K562 (cell line): ENCODE measurements around the gene CTXND1. TPM values are rescaled to one million over a fixed set of nuclear protein-coding genes. Genes with fewer than 3 reads are reported as not detected.

Experiments used
- ATAC-seq: fragments of 200-7000 bp; cut with Tn5 transposase; 3 replicates; pipeline ENCODE4 v1.9.1; 2020; ENCODE audit warnings: moderate library complexity
- BruUV-seq: library from RNA; stranded (reverse); fragments of 400-500 nt; replicated peaks from 2 replicates; lab custom pipeline; 2021; lab: Mats Ljungman, UMichigan
- CTCF ChIA-PET: fragments of 300-600 bp; formaldehyde crosslinking; extraction: SDS; loops from one replicate; lab custom pipeline; 2021; ENCODE audit warnings: low intra/inter-chr PET ratio; lab: Yijun Ruan, JAX
- POLR2A ChIA-PET: fragments of 300-600, 350-650 bp; sonication (Branson Sonifier 250); formaldehyde crosslinking; extraction: SDS; loops from one replicate; lab custom pipeline; 2021; ENCODE audit warnings: antibody characterized with exemption, inconsistent platforms; lab: Yijun Ruan, JAX
- DNase-seq, 4 experiments: peaks; one replicate each; pipeline versions ENCODE4 v3.0.0 to v3.0.0-alpha.2; 2011 to 2018; ENCODE audit warnings: low spot score in 3 of 4, mixed read lengths in 3 of 4; ENCODE audit errors: extremely low read depth in 1 of 4
- FAIRE-seq: peaks from 2 replicates; lab custom pipeline; 2011; peaks lifted over from hg19 to GRCh38; lab: Jason Lieb, UNC
- H2AFZ ChIP-seq: 2 replicates; pipeline ENCODE4 v1.6.0; 2011; ENCODE audit warnings: low read depth, low read length, control low read depth, inconsistent platforms
- H3K27ac ChIP-seq: fragments of 200-600 bp; 3 replicates; pipeline ENCODE4 v1.8.0; 2011; ENCODE audit warnings: low read depth, mild to moderate bottlenecking, control low read depth, inconsistent platforms, low read length, moderate library complexity, mixed read lengths; ENCODE audit errors: extremely low read depth
- H3K27me3 ChIP-seq, 2 experiments: fragments of 300-600 bp in 1 of 2; 2 replicates in 1 of 2; 3 replicates in 1 of 2; pipeline versions ENCODE4 v1.6.0 to v1.8.0; 2011; ENCODE audit warnings: inconsistent platforms in 2 of 2, low read length in 2 of 2, mild to moderate bottlenecking in 1 of 2, mixed read lengths in 1 of 2, moderate library complexity in 1 of 2; ENCODE audit not compliant: control insufficient read depth in 2 of 2, insufficient read depth in 2 of 2
- H3K36me3 ChIP-seq: fragments of 300-600 bp; 3 replicates; pipeline ENCODE4 v1.8.0; 2011; ENCODE audit warnings: mild to moderate bottlenecking, low read length, inconsistent platforms; ENCODE audit not compliant: control insufficient read depth, insufficient read depth
- H3K4me1 ChIP-seq, 2 experiments: fragments of 200-600 bp in 1 of 2; replicated peaks in 1 of 2; 2 replicates in 1 of 2; 3 replicates in 1 of 2; pipeline versions ENCODE4 v1.5.1 to v1.8.0; 2011; ENCODE audit warnings: inconsistent platforms in 2 of 2, low read length in 2 of 2, mild to moderate bottlenecking in 1 of 2, mixed read lengths in 1 of 2, moderate library complexity in 1 of 2; ENCODE audit not compliant: control insufficient read depth in 2 of 2, insufficient read depth in 2 of 2
- H3K4me2 ChIP-seq: 2 replicates; pipeline ENCODE4 v1.6.1; 2011; ENCODE audit warnings: low read length, control low read depth, inconsistent platforms, mixed read lengths; ENCODE audit not compliant: insufficient read depth
- H3K4me3 ChIP-seq: fragments of 200-600 bp; sonication (generic), shearing (Covaris generic); 2 replicates; pipeline ENCODE4 v1.5.1; 2016; ENCODE audit warnings: control low read depth, inconsistent platforms
- H3K79me2 ChIP-seq: fragments of 200-600 bp; 3 replicates; pipeline ENCODE4 v1.8.0; 2011; ENCODE audit warnings: low read length, inconsistent platforms; ENCODE audit not compliant: control insufficient read depth, insufficient read depth
- H3K9ac ChIP-seq, 2 experiments: 2 replicates each; pipeline versions ENCODE4 v1.6.0 to v1.6.1; 2011; ENCODE audit warnings: low read depth in 2 of 2, low read length in 2 of 2, control low read depth in 1 of 2, inconsistent platforms in 1 of 2, mild to moderate bottlenecking in 1 of 2, mixed read lengths in 1 of 2; ENCODE audit not compliant: insufficient read depth in 1 of 2
- H3K9me1 ChIP-seq: one replicate; pipeline ENCODE4 v1.6.0; 2011; ENCODE audit warnings: inconsistent platforms, mild to moderate bottlenecking, low read length, moderate library complexity; ENCODE audit not compliant: control insufficient read depth, insufficient read depth
- H3K9me3 ChIP-seq: replicated peaks from 2 replicates; pipeline ENCODE4 v1.5.1; 2011; ENCODE audit warnings: low read depth, low read length, inconsistent platforms; ENCODE audit not compliant: control insufficient read depth, insufficient read depth
- H4K20me1 ChIP-seq: replicated peaks from 2 replicates; pipeline ENCODE4 v1.6.1; 2011; ENCODE audit warnings: low read length, inconsistent platforms, mixed read lengths; ENCODE audit not compliant: control insufficient read depth, insufficient read depth
- FIP1L1 ChIP-seq: fragments of 200-400 bp; formaldehyde crosslinking; IDR thresholded peaks from 2 replicates; pipeline ENCODE4 v1.6.1; 2018; ENCODE audit warnings: mild to moderate bottlenecking, low read depth, low read length; ENCODE audit not compliant: poor library complexity, severe bottlenecking
- ZNF232 ChIP-seq: sonication (generic); formaldehyde crosslinking; IDR thresholded peaks from 2 replicates; pipeline ENCODE4 v1.8.0; 2022; ENCODE audit warnings: mild to moderate bottlenecking, missing genetic modification reagents
- WGBS: fragments of 100-300 bp; shearing (Covaris generic); methylation state at CpG from one replicate; pipeline ENCODE4 v1.1.6; 2016; ENCODE audit warnings: low coverage, mixed read lengths; ENCODE audit not compliant: insufficient coverage; ENCODE audit errors: missing lambda C conversion rate; 5-methylcytosine and 5-hydroxymethylcytosine counted together
- in situ Hi-C: fragments of 300-500 bp; cut with MboI; formaldehyde crosslinking; loops from 4 replicates; pipeline ENCODE4 v1.15.0; 2018; ENCODE audit warnings: inconsistent platforms, mixed read lengths
- intact Hi-C: fragments of 100-400 bp; cut with micrococcal nuclease; formaldehyde crosslinking; loops from 2 replicates; pipeline ENCODE4 v1.14.2; 2022
- polyA plus RNA-seq, 8 experiments: library from polyadenylated mRNA; depleted of rRNA in 4 of 8; stranded (reverse) in 5 of 8; unstranded in 3 of 8; fragments of >200 nt; fragmentation: Nextera tagmentation in 2 of 8; fragmentation: Illumina TruSeq in 1 of 8; extraction: Ambion mirVana in 2 of 8; extraction: Trizol in 1 of 8; gene quantifications; 2 replicates each; pipeline versions ENCODE4 v1.2.1 to v1.2.3, GENCODE V29; 2011 to 2014; ENCODE audit warnings: inconsistent platforms in 1 of 8, missing spikeins in 1 of 8
- total RNA-seq, 7 experiments: library from RNA; depleted of rRNA in 6 of 7; stranded (reverse); fragments of >200 nt in 6 of 7; fragmentation: Illumina TruSeq in 2 of 7; extraction: Trizol in 2 of 7; gene quantifications; 2 replicates each; pipeline versions ENCODE4 v1.2.1 to v1.2.3, GENCODE V29; 2011 to 2021; ENCODE audit warnings: low replicate concordance in 1 of 7

CTXND1 gene
- total and polyA plus RNA-seq, 9 of the 15 experiments (the other 6 are each of a cell fraction or from before 2014, with no cell fraction given): 0.04 TPM; not detected in 7

DNA sequence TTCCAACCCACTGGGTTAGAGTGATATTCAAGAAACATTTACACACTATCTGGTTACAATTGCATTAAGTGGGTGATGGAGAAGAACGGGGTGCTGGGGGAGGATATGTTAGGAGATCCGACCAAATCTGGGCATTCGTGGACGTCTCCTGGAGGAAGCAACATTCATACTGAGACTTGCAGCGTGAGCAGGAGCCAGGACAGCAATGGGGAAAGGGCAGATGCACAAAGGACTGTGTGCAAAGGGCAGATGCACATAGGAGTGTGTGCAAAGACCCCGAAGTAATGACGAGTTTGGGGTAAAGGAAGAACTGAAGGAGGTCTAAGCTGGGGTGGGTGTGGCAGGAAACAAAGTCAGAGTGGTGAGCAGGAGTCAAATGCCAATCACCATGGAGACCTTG, 16.1 kb upstream of the CTXND1 start:
- Histone ChIP-seq H3K27me3 (peaks cover 0 to 8% of the 10 kb centered on the region in 2 experiments; a peak in 2 of 5 replicates), H3K9ac (no peak overlapping the region), H3K27ac (no peak overlapping the region), H2AFZ (no peak overlapping the region), H3K4me2 (no peak overlapping the region), H3K79me2 (no peaks in the 10 kb centered on the region), H3K4me3 (no peak overlapping the region), H3K4me1 (no peaks in the 10 kb centered on the region), H3K36me3 (no peaks in the 10 kb centered on the region), H4K20me1 (no peaks in the 10 kb centered on the region), H3K9me1 (no peaks in the 10 kb centered on the region), H3K9me3 (no peaks in the 10 kb centered on the region)
- TF ChIP-seq FIP1L1: no peak
- WGBS: 1% methylated on average over 7 of the region's 7 CpGs
- ATAC-seq: no peak
- in situ Hi-C loops (no loop called here), intact Hi-C loops (no loop called here)
- DNase-seq: no peak
- POLR2A ChIA-PET: no interaction called here
- CTCF ChIA-PET: no interaction called here
- no TSS peak for BruUV-seq
- FAIRE-seq: no peak

GRCh38 chr15:80267658-80268057, 15.6 kb upstream of the CTXND1 start:
- no peak for FAIRE-seq
- TF ChIP-seq ZNF232 (CRISPR knock-in tag): no peak
- Histone ChIP-seq H3K27me3 (peaks cover 0 to 8% of the 10 kb centered on the region in 2 experiments; a peak in 2 of 5 replicates), H3K9ac (no peak overlapping the region), H3K36me3 (no peaks in the 10 kb centered on the region), H4K20me1 (no peaks in the 10 kb centered on the region), H3K4me3 (no peak overlapping the region), H3K9me1 (no peaks in the 10 kb centered on the region), H3K27ac (no peak overlapping the region), H3K4me2 (no peak overlapping the region), H3K79me2 (no peaks in the 10 kb centered on the region), H2AFZ (no peak overlapping the region), H3K9me3 (no peaks in the 10 kb centered on the region), H3K4me1 (no peaks in the 10 kb centered on the region)
- CTCF ChIA-PET: no interaction called here
- ATAC-seq: no peak
- WGBS: 0% methylated on average over 3 of the region's 3 CpGs
- BruUV-seq: no TSS peak
- DNase-seq: no peak
- POLR2A ChIA-PET: no interaction called here
- in situ Hi-C loops: no loop called here
- intact Hi-C loops: no loop called here
